OCI-LY3 (cell line): ENCODE measurements around the gene FETUB.

Experiments used
- H2AFZ ChIP-seq: fragments of 200-600, 300-600 bp; shearing (Covaris generic); 2 replicates; pipeline ENCODE4 v1.6.0; 2014; ENCODE audit warnings: antibody characterized with exemption, low read depth, low read length
- H3K27ac ChIP-seq: fragments of 200-600, 300-600 bp; sonication (generic); 2 replicates; pipeline ENCODE4 v1.5.1; 2014; ENCODE audit warnings: mild to moderate bottlenecking, low read length, moderate library complexity, mixed read lengths
- H3K27me3 ChIP-seq: fragments of 200-600, 300-600 bp; sonication (generic); 2 replicates; pipeline ENCODE4 v1.6.1; 2014; ENCODE audit warnings: low read depth, low read length, mixed read lengths
- H3K36me3 ChIP-seq: fragments of 200-600, 300-600 bp; sonication (generic); replicated peaks from 2 replicates; pipeline ENCODE3; 2014; ENCODE audit warnings: low read depth, low read length, mixed read lengths
- H3K4me1 ChIP-seq: fragments of 300-600, 200-600 bp; sonication (generic); 2 replicates; pipeline ENCODE4 v1.6.1; 2014; ENCODE audit warnings: low read length, mixed read lengths
- H3K4me2 ChIP-seq: fragments of 200-600, 300-600 bp; sonication (generic); 2 replicates; pipeline ENCODE4 v1.6.1; 2014; ENCODE audit warnings: low read length, mixed read lengths
- H3K4me3 ChIP-seq: fragments of 300-600, 200-600 bp; sonication (generic); 2 replicates; pipeline ENCODE4 v1.5.1; 2014; ENCODE audit warnings: antibody characterized with exemption, mild to moderate bottlenecking, low read length, moderate library complexity
- H3K79me2 ChIP-seq: fragments of 300-600, 200-600 bp; shearing (Covaris generic); 2 replicates; pipeline ENCODE4 v1.6.1; 2014; ENCODE audit warnings: mild to moderate bottlenecking, low read length, mixed read lengths
- H3K9ac ChIP-seq: fragments of 300-600, 200-600 bp; shearing (Covaris generic); 2 replicates; pipeline ENCODE4 v1.6.0; 2014; ENCODE audit warnings: mild to moderate bottlenecking, low read length, moderate library complexity
- H3K9me3 ChIP-seq: fragments of 200-600, 300-600 bp; shearing (Covaris generic); 2 replicates; pipeline ENCODE4 v1.6.1; 2014; ENCODE audit warnings: low read length, mixed read lengths; ENCODE audit not compliant: insufficient read depth
- H4K20me1 ChIP-seq: fragments of 200-600, 300-600 bp; sonication (generic); 2 replicates; pipeline ENCODE4 v1.6.1; 2016; ENCODE audit warnings: low read length, mixed read lengths; ENCODE audit not compliant: insufficient read depth
- CTCF ChIP-seq: fragments of 200-600, 300-600 bp; sonication (generic); IDR thresholded peaks from 2 replicates; pipeline ENCODE4 v1.5.1; 2014; ENCODE audit warnings: antibody characterized with exemption, low read length, low read depth
- EZH2phosphoT487 ChIP-seq: fragments of 200-600 bp; shearing (Covaris generic); IDR thresholded peaks from 2 replicates; pipeline ENCODE4 v1.6.1; 2018; ENCODE audit warnings: antibody characterized with exemption, mixed run types, low read depth

FETUB gene

GRCh38 chr3:186635532-186635931 lies 4.7 kb upstream of the FETUB start:
- Histone ChIP-seq H3K9me3 (no peaks in the 10 kb centered on the region), H3K4me1 (no peaks in the 10 kb centered on the region), H3K4me3 (no peak overlapping the region), H3K79me2 (no peaks in the 10 kb centered on the region), H4K20me1 (no peaks in the 10 kb centered on the region), H3K36me3 (no peaks in the 10 kb centered on the region), H3K27me3 (peaks cover 17% of the 10 kb centered on the region), H3K4me2 (no peak overlapping the region), H3K27ac (no peak overlapping the region), H3K9ac (no peak overlapping the region), H2AFZ (no peak overlapping the region)
- no peak for TF ChIP-seq EZH2phosphoT487
- TF ChIP-seq CTCF: no peak

- no peaks in the 10 kb centered on the region for H3K79me2 ChIP-seq
- TF ChIP-seq CTCF (no peak), EZH2phosphoT487 (no peak)
- peaks cover 21% of the 10 kb centered on the region for H3K27me3 ChIP-seq
- no peak overlapping the region for H3K27ac ChIP-seq
- no peak overlapping the region for H3K4me2 ChIP-seq
- no peak overlapping the region for H3K4me3 ChIP-seq
- no peak overlapping the region for H2AFZ ChIP-seq
- H4K20me1 ChIP-seq: no peaks in the 10 kb centered on the region
- H3K9ac ChIP-seq: no peak overlapping the region
- H3K9me3 ChIP-seq: no peaks in the 10 kb centered on the region
- H3K4me1 ChIP-seq: no peaks in the 10 kb centered on the region
- H3K36me3 ChIP-seq: no peaks in the 10 kb centered on the region
Measured at GRCh38 chr3:186636536-186636935, 3.7 kb upstream of the FETUB start.

- Histone ChIP-seq H3K27me3 (peaks cover 31% of the 10 kb centered on the region), H3K9me3 (no peaks in the 10 kb centered on the region), H3K4me1 (no peaks in the 10 kb centered on the region), H3K36me3 (no peaks in the 10 kb centered on the region), H3K9ac (no peak overlapping the region), H3K79me2 (no peaks in the 10 kb centered on the region), H3K4me2 (no peak overlapping the region), H3K27ac (no peak overlapping the region), H2AFZ (no peak overlapping the region), H4K20me1 (no peaks in the 10 kb centered on the region), H3K4me3 (no peak overlapping the region)
- no peak for TF ChIP-seq EZH2phosphoT487
- no peak for TF ChIP-seq CTCF
Measured at GRCh38 chr3:186637686-186638085, 2.5 kb upstream of the FETUB start.

GRCh38 chr3:186638259-186638658 lies 1.9 kb upstream of the FETUB start:
- H3K9me3 ChIP-seq: no peaks in the 10 kb centered on the region
- H3K9ac ChIP-seq: no peak overlapping the region
- no peak overlapping the region for H3K27ac ChIP-seq
- no peaks in the 10 kb centered on the region for H3K4me1 ChIP-seq
- no peak overlapping the region for H2AFZ ChIP-seq
- no peaks in the 10 kb centered on the region for H3K36me3 ChIP-seq
- H3K4me2 ChIP-seq: no peak overlapping the region
- H3K79me2 ChIP-seq: no peaks in the 10 kb centered on the region
- no peak overlapping the region for H3K4me3 ChIP-seq
- H3K27me3 ChIP-seq: peaks cover 37% of the 10 kb centered on the region
- no peak for TF ChIP-seq CTCF
- no peak for TF ChIP-seq EZH2phosphoT487
- no peaks in the 10 kb centered on the region for H4K20me1 ChIP-seq
